Esophagus muscularis mucosa (tissue), 4 donors: ENCODE results near the gene LYPD4. TPM values are rescaled to one million over a fixed set of nuclear protein-coding genes. Genes with fewer than 3 reads are reported as not detected.

ENCODE experiments used
- DNase-seq: peaks from one replicate; pipeline ENCODE4 v3.0.0-alpha.2; 2017; ENCODE audit errors: extremely low spot score
- H3K27ac ChIP-seq, 4 donors: fragments of 200-600 bp; sonication (generic); replicated peaks in 1 of 4; 1 replicate in 3 of 4; 2 replicates in 1 of 4; pipeline ENCODE4 v1.5.1; 2016 to 2019; ENCODE audit warnings: mild to moderate bottlenecking in 1 of 4
- H3K27me3 ChIP-seq, 4 donors: fragments of 200-600 bp; sonication (generic); one replicate each; pipeline versions ENCODE4 v1.5.1 to v1.6.0; 2016 to 2019
- H3K36me3 ChIP-seq, 4 donors: fragments of 200-600 bp; sonication (generic); one replicate each; pipeline ENCODE4 v1.5.1; 2016 to 2019
- H3K4me1 ChIP-seq, 4 donors: fragments of 200-600 bp; sonication (generic); one replicate each; pipeline ENCODE4 v1.5.1; 2016 to 2019
- H3K4me3 ChIP-seq, 4 donors: fragments of 200-600 bp; sonication (generic); 1 replicate in 2 of 4; 2 replicates in 2 of 4; pipeline ENCODE4 v1.5.1; 2016 to 2019; ENCODE audit warnings: mild to moderate bottlenecking in 4 of 4, moderate library complexity in 1 of 4
- H3K9me3 ChIP-seq, 4 donors: fragments of 200-600 bp; sonication (generic); 1 replicate in 3 of 4; 2 replicates in 1 of 4; pipeline ENCODE4 v1.5.1; 2016 to 2019
- EP300 ChIP-seq: sonication (generic); formaldehyde crosslinking; IDR thresholded peaks from one replicate; pipeline ENCODE4 v1.6.1; 2017; ENCODE audit warnings: antibody characterized with exemption
- POLR2A ChIP-seq: fragments of 450-650 bp; IDR thresholded peaks from one replicate; pipeline ENCODE4 v1.6.1; 2017; ENCODE audit warnings: antibody characterized with exemption, moderate library complexity, mild to moderate bottlenecking, low read depth
- POLR2AphosphoS5 ChIP-seq, 2 donors: sonication (generic); formaldehyde crosslinking; IDR thresholded peaks; one replicate each; pipeline ENCODE4 v1.6.1; 2017; ENCODE audit warnings: antibody characterized with exemption in 2 of 2
- WGBS: methylation state at CpG from one replicate; pipeline ENCODE4 v1.1.5; 2018; 5-methylcytosine and 5-hydroxymethylcytosine counted together
- intact Hi-C: fragments of 100-400 bp; cut with DNase I; formaldehyde crosslinking; loops from one replicate; pipeline ENCODE4 v1.15.1; 2023
- total RNA-seq, 4 donors: library from RNA; depleted of rRNA; stranded (reverse); fragments of >200 nt; gene quantifications; one replicate each; pipeline versions ENCODE4 v1.1.0 to v1.2.1, GENCODE V29; 2016
- TF ChIP-seq, protein P1 (sequence below), 3 experiments: fragments of 200-600 bp in 2 of 3; fragments of 450-650 bp in 1 of 3; sonication (generic) in 2 of 3; IDR thresholded peaks; one replicate each; pipeline ENCODE4 v1.5.1; 2017 to 2019; ENCODE audit warnings: antibody characterized with exemption in 3 of 3, mild to moderate bottlenecking in 2 of 3, moderate library complexity in 1 of 3

LYPD4 gene
- total RNA-seq, 4 donors from 2014 or later, result not detected

DNA sequence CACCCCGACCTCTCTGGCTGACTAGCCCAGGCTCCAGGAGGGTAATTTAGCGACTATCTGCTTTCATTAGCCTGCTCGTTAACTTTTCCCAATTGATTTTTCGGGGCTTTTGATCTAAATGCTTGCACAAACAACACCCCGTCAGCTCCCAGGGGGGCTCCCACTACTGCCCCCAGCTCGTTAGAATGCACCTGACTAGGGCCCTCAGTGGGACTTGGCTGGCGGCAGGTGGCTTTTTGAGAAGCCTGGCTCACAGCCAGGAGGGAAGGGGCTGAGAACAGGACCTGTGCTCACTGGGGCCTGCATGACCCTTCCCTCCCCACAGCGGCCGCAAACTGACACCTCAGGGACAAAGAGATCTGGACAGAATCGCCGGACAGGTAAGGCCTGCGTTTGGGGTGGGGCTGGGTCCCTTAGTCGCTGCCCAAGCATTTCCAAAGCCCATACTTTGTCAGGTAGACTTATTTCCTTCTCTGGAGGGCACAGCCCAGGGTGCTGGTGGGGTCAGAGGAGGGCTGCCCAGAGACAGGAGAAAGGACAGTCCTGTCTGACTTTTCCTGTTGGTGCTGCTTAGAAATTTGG, 25.0 kb upstream of the LYPD4 start:
- no peak for DNase-seq

DNA sequence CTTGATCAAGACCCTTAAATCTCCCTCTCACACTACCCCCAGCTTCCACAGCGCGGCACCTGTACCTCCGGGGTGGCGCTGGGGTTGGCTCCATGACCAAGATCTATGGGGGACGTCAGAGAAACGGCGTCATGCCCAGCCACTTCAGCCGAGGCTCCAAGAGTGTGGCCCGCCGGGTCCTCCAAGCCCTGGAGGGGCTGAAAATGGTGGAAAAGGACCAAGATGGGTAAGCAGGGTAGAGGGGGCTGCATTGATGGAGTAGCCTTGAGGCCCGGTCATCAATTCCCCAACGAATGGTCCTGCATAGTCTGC, 24.5 kb upstream of the LYPD4 start:
- 89% methylated on average over 11 of the region's 12 CpGs for WGBS
- no peaks in the 10 kb centered on the region for H3K27me3 ChIP-seq
- H3K9me3 ChIP-seq, result no peaks in the 10 kb centered on the region
- H3K4me3 ChIP-seq, result no peak overlapping the region
- H3K27ac ChIP-seq, result no peak overlapping the region
- no peak for DNase-seq
- TF ChIP-seq POLR2A, result no peak
- TF ChIP-seq POLR2AphosphoS5 (IDR thresholded peaks at IDR 0.05), result no peak
- TF ChIP-seq, protein P1, sequence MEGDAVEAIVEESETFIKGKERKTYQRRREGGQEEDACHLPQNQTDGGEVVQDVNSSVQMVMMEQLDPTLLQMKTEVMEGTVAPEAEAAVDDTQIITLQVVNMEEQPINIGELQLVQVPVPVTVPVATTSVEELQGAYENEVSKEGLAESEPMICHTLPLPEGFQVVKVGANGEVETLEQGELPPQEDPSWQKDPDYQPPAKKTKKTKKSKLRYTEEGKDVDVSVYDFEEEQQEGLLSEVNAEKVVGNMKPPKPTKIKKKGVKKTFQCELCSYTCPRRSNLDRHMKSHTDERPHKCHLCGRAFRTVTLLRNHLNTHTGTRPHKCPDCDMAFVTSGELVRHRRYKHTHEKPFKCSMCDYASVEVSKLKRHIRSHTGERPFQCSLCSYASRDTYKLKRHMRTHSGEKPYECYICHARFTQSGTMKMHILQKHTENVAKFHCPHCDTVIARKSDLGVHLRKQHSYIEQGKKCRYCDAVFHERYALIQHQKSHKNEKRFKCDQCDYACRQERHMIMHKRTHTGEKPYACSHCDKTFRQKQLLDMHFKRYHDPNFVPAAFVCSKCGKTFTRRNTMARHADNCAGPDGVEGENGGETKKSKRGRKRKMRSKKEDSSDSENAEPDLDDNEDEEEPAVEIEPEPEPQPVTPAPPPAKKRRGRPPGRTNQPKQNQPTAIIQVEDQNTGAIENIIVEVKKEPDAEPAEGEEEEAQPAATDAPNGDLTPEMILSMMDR (IDR thresholded peaks at IDR 0.05), result no peak
- TF ChIP-seq EP300, result no peak
- H3K36me3 ChIP-seq, result peaks cover 26 to 90% (median 82%) of the 10 kb centered on the region in 4 donors
- peaks cover 17 to 47% (median 19%) of the 10 kb centered on the region in 4 donors for H3K4me1 ChIP-seq
- intact Hi-C loops, result no loop called here

More for the DNA sequence above, 25.0 kb upstream of the LYPD4 start:
- Histone ChIP-seq H3K36me3 (peaks cover 21 to 84% (median 77%) of the 10 kb centered on the region in 4 donors), H3K27me3 (no peaks in the 10 kb centered on the region), H3K27ac (no peak overlapping the region), H3K4me1 (peaks cover 14 to 42% (median 16%) of the 10 kb centered on the region in 4 donors), H3K9me3 (no peaks in the 10 kb centered on the region), H3K4me3 (no peak overlapping the region)
- TF ChIP-seq, protein P1 (IDR thresholded peaks at IDR 0.05), result no peak
- TF ChIP-seq EP300 (no peak), POLR2AphosphoS5 (IDR thresholded peaks at IDR 0.05) (no peak), POLR2A (no peak)
- 78% methylated on average over 11 of the region's 13 CpGs for WGBS
- intact Hi-C loops, result no loop called here

- intact Hi-C loops, result no loop called here
- WGBS, result 85% methylated on average over 9 of the region's 10 CpGs
These were observed 23.9 kb upstream of the LYPD4 start for GRCh38 chr19:41868120-41868988.

DNA sequence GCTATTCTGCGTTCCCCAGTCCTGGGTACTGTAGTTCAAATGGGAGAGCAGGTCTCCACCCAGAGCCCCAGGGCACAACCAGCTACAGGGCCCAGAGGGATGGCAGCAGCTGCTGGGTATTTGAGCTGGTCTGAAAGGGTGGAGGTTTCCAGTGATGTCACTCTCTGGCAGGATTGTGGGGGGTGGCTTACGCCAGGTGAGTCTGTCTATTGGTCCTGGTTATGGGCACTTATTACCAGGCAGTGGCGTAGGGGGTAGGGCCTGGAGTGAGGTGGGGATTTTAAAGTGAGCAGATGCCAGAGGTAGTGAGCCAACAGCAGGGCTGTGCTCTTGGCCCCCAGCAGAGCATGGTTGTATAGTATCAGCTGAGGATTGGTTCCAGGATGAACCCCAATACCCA, 21.8 kb upstream of the LYPD4 start:
- TF ChIP-seq, protein P1 (IDR thresholded peaks at IDR 0.05), result no peak
- TF ChIP-seq EP300 (no peak), POLR2AphosphoS5 (IDR thresholded peaks at IDR 0.05) (no peak), POLR2A (no peak)
- WGBS, result 78% methylated on average over 3 of the region's 3 CpGs
- peaks cover 26 to 65% (median 43%) of the 10 kb centered on the region in 4 donors for H3K4me1 ChIP-seq

More at GRCh38 chr19:41868120-41868988, 23.9 kb upstream of the LYPD4 start:
- Histone ChIP-seq H3K4me3 (no peak overlapping the region), H3K4me1 (peaks cover 17 to 50% (median 22%) of the 10 kb centered on the region in 4 donors), H3K9me3 (no peaks in the 10 kb centered on the region), H3K27me3 (no peaks in the 10 kb centered on the region), H3K36me3 (peaks cover 31 to 95% (median 88%) of the 10 kb centered on the region in 4 donors), H3K27ac (no peak overlapping the region)
- DNase-seq, result no peak
- TF ChIP-seq POLR2AphosphoS5 (IDR thresholded peaks at IDR 0.05) (no peak), EP300 (no peak), POLR2A (no peak)
- TF ChIP-seq, protein P1 (IDR thresholded peaks at IDR 0.05), result no peak

More for the DNA sequence above, 21.8 kb upstream of the LYPD4 start:
- Histone ChIP-seq H3K9me3 (no peaks in the 10 kb centered on the region), H3K27me3 (no peaks in the 10 kb centered on the region), H3K36me3 (peaks cover 35 to 98% (median 93%) of the 10 kb centered on the region in 4 donors), H3K27ac (no peak overlapping the region), H3K4me3 (no peak overlapping the region)
- no peak for DNase-seq
- intact Hi-C loops, result no loop called here
